ENCODE results near the gene TK1.
A peak's percentile ranks its signal among the peaks of the same experiment; 100 is the strongest.

TK1 gene

DNA sequence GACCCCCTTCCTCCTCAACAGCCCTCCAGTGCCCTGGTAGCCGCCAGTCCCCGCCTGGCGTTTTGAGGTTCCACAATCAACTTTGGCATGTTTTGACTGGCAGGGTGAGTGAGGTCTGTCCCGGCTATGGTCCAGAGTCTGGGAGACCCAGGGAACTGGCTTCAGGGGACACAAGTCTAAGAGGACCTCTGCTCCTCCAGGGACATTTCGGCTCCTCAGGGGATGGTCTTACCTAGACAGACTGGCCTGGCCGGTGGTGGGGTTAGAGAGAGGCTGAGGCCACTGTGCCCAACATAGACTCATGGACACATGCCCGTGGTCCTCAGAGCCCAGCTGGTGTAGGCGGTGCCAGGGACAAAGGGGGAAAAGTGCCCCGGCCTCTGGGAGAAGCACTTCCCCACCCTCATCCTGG lies 54.1 kb downstream of the TK1 start:
- DNase-seq = no peak

DNA sequence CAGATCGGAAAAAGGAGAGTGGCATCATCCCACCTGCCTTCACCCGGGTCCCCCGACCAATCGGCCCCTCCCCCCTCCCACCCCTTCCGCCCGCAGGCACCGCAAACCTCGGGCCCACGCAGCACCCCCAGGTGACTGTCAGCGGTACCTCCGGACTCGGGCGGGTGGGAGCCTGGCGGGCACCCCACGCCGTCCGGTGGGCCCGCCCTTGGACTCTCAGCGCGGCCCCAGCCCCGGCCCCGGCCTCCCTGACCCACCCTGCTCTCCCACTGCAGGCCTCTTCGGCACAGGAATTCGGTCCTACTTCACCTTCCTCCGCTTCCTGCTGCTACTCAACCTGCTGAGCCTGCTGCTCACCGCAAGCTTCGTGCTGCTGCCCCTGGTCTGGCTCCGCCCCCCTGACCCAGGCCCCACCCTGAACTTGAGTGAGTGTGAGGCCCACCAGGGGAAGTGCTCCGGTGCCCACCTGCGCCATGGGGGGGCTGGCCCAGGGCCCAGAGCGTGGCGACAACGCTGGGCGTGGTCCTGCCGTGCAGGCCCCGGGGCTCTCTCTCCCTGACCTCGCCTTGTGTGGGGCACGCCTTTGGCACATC lies 54.7 kb downstream of the TK1 start:
- no peak for DNase-seq

DNA sequence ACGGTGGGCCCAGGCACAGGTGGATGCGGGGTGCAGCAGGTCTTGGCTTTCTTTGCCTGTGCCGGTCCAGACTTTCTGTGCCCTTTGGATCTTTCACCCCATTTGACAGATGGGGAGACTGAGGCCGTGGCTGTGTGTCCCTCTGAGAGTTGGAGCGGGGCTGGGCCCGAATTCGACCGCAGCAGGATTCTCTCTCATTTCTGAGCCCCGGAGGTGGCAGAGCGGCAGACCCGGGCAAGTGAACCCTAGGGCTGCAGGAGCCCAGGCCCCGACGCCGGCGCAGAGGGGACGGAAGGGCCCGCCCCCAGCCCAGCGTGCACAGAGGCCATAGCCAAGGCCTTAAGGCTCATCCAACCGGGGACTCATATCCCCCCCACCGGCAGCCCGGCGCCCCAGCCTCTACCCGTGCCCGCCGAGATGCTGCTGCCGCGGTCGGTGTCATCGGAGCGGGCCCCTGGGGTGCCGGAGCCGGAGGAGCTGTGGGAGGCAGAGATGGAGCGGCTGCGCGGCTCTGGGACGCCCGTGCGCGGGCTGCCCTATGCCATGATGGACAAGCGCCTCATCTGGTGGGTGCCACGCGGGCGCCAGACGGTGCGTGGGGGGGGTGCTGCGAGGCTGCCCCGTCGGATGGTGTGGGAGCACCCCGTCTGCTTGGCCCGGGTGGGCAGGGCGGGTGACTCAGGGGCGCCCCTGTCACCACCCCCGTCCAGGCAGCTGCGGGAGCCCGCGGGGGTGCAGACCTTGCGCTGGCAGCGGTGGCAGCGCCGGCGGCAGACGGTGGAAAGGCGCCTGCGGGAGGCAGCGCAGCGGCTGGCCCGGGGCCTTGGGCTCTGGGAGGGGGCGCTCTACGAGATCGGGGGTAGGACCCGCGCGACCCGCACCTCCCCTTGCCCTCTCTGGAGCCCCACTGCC lies 55.4 kb downstream of the TK1 start:
- peak; percentile 19 to 27 for DNase-seq

DNA sequence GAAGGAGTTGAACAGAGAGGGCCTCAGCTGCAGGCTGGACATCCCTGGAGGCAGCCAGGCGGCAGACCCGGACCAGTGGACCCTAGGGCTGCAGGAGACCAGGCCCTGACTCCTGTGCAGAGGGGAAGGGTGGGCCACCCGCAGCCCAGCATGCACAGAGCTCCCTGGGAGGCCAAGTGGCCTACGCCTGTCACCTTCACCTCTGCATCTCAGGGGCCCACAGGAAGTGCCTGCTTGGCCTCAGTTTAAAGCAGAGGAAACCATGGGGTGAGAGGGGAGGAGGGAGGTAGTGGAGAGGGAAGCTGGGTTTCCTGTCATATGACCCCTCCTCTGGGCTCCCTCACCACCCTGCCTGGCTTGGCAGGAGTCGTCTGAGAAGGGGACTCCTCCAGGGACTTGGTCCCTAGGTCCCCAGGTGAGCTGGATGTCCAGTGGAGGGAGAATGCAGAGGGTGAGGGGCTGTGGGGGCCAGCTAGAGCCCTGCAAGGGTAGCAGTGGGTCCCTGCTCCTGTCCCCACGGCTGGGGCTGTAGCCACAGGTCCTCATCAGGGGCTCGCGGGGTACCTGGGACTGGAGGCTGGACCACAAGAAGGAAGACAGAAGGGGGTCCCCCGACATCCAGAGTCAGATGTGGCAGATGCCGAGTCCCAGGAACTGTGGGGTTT lies 56.3 kb downstream of the TK1 start, which contains the start of gene TMC8:
Gene TMC8 (plus strand): TSS at position 335 of the 665 bp plus-strand sequence. CDS start 818 bp downstream, outside the sequence.
- peak in 1 of 2 donors; percentile 71 for DNase-seq

DNA sequence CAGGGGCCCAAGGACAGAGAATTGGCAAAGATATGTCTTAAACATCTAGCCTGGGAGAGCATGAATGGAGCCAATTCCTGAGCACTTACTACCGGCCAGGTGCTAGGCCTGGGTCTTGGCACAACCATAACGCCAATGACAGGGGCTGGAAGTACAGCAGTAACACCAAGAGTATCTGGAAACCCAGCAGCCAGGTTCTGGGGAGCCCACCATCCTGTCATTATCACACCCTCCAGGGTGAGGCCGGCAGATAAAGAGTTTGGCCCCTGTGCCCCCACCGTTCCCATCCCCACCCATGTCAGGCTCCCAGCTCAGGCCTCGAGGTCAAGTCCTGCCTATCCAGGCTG lies 56.8 kb downstream of the TK1 start:
- no peak for DNase-seq

DNA sequence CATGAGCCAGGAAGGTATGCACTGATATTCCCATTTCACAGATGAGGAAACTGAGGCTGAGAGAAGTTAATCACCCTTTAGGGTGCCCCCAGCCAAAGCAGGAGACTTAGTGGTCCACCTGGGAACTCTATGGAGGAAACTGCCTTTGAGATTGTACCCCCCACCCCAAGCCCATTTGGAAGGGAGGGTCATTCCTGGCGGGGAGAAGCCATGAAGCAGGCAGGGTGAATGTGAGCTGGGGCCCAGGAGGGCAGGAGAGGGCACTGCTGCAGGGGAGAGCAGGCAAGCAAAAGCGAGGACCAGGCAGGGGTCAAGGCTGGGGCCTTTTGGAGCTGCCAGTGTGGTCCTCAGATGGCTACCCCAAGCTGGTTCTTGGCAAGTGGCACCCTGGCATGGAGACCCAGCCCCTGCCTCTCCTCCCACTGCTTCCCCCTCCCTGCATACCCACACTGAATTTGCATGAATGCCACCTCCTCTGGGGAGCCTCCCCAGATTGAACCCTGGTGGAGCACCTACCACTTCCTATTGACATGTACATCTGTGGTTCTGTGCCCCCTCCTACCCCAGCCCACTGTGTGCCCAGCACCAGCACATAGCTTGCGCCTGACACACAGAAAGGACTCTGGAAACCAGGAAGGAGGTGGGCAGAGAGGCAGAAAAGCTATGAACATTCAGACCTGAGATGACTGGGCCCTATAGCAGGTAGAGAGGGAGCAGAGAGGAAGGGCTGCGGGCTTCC lies 57.3 kb downstream of the TK1 start:
- no peak for DNase-seq

DNA sequence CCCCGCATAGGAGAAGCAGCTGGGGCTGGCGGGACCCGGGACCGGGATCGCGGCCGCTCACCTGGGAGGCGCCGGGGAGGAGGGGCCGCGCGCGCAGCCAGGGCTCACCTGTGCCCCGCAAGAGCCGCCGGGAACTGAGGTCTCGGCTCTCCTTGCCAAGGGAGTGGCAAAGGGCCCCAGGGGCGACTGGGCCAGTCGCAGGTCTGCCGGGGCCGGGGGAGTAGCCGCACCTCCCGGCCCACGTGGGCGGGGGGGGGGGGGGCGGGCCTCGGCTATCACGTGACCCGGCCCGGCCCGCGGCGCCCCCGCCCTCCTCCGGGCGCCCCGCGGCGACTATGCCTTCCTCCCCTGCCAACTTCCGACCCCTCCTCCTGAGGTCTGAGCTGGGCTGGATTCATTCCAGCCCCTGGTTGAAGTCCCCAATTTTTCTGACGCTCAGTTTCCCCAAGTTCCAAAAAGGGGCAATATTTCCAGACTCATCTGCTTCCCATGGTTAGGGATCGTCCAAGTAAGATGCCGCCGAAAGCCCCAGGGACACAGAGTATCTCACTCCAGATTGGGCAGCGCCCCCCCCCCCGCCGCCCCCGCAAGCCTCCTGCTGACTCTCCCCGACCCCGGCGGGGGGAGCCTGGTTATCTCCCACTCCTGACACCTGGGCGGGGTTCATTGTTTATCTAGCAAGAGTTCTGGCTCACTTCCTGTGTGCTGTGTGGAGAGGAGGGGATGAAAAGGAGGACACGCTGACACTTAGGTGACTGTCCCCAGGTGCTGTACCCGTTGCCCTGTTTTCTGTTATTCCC lies 58.1 kb downstream of the TK1 start, which contains the start of gene TMC6:
Gene TMC6 (minus strand): TSS at position 205 of the 800 bp plus-strand sequence. CDS start 1,923 bp downstream, outside the sequence.
- peak in 1 of 2 donors; percentile 51 for DNase-seq

DNA sequence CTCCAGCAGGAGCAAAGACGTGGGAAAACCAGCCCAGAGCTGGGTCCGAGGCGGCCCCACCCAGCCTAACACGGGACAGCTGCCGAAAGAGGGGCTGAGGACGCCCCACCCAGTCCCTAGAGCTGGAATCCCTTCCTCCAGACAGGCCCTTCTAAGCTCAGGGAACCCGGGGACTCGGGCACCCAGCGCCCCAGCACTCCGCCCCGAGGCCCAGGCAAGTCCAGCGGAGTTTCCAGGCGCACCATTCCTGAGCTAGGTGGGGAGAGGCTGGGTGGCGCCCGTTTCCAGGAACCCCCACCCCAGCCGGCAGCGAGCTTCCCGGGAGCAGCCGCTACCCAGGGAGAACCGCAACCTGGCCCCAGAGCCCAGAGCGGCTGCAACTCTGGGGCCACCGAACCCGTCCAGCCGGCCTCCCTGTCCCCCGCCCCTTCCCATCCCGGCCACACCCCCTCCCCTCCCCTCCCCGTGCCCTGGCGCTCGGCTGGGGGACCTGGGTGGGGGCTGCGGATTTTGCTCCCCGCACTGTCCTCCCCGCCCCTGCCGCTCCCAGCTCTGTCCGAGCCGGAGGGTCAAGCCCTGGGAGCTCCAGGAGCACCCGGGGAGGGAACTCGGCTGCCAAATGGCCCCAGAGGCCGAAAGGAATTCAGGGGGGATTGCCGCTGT lies 58.8 kb downstream of the TK1 start:
- DNase-seq = no peak

DNA sequence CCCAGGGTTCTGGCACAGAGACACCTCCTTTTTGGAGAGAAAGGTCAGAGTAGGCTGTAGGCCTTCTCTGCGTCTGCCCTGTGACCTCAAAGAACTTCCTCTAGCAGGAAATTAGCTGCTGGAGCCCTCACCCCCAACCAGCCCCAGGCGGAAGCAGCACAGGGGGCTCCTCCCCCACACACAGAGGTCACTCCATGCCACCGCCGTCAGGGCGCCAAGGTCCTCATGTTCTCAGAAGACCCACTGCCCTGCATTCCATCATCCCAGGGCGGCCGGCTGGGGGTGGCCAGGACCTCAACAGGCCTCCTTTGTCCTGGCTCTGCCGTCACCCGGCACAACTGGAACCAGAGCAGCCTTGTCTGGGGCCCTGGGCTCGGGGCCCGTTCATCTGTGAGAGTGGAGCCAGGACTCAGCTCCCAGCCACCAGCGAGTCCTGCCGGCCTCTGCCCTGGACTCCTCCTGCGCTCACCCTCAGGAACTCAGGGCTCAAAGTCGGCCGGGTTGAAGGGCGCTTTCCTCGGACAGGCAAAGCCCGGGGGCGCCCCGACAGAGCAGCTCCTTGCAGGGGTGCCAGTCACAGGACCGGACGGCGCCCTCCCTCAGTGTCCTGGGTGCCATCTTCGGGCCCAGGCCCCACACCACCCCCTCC lies 59.5 kb downstream of the TK1 start:
- peak; percentile 47 to 58 for DNase-seq

DNA sequence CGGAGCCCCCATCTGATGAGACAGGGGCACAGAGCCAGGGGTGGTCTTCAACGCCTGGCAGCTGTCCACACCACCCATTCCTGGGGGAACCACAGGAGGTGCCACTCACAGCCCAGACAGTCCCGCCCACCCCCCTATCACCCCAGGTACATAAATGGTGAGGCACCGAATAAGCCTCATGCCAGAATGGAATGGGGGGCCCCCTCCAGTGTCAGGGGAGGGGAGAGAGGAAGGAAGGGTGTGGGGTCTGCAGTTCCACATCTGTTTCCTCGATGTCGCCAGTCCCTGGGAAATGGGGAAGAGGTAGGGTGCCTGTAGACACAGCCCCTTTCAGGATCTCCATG lies 60.0 kb downstream of the TK1 start:
- DNase-seq = peak in 1 of 2 donors; percentile 58

DNA sequence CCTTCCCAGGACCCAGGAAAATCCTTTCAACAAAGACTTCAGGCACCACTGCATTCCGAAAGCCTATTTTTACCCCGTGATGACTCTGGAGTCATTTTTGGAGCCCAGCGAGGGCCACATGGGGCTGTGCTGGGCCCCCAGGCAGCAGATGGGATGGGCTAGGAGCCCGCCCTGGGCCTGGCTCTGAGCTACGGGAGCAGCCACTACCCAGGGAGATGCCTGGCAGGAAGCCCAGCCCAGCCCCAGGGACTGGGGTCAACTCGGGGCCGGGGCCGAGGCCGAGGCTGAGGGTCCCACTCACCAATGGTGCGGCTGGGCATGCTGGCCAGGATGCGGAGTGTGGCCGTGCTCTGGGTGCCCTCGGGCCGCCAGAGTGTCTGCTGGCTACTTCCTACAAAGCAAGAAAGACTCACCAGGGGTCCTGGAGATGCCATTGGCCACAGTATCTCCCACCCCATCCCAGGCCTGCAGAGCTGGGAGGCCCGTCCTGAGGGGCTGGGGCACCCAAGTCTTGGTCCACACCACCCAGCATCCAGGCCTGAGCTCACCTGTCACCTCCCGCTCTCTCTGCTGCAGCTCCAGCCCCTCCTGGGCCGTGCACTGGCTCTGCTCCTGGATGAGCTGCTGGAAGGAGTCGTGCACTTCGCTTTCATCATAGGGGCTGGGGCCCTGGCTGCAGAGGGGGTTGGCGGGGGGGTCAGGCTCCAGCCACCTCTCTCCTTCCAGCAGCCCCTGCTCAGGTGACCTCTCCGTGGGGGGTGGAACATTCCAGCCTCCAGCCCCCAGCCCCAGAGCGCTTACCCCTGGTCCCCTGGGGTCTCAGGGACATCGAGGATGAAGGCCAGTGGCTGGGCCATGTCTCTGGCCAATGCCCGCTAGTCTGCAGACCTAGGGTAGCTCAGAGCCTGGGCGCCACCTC lies 60.6 kb downstream of the TK1 start:
- DNase-seq = no peak

DNA sequence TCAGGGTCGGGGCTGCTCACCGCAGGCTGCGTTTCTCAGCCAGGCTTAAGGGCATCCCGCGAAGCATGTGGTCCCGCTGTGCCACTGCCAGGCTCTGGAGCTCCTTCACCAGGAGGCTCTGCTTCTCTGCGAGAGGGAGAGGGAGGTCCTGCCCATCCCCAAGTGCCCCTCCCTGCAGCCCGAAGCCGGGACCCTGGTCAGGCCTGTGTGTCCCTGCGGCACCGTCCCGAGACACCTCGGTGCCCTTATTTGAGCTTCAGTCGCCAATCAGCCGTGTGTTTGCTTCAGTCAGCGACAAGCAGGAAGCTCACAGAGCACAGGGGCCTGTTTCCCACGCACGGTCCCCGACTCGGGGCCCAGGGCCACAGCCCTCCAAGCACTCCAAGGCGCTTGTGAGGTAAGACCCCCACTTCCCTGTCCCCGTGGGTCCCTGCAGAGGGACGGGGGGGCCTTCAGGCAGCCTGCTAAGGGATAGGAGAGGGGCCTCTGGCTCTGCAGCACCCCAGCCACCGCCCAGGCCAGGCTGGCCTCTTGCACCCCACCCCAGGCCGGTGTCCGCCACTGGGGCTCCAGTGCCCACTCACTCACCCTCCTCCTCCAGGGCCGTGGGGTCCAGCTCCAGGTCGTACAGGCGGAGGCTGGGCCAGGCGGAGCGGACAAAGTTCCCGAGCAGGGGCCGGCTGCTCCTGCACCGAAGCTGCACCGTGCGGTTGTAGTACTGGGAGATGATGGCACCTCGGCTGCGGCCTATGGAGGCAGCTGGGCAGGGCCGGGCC lies 61.5 kb downstream of the TK1 start:
- no peak for DNase-seq

DNA sequence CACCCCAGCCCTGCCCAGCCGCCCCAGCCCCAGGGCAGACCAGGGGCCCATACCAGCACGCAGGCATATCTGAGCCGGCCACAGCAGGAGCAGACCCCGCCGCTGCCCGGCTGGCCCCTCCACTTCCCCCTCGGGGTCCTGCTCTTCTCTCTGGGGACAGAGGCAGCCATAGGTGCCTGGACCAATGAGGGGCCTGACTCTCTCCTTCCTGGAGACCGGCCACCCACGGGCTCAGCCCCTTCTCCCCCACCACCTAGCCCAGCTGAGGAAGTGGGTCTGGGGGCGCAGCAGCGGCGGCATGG lies 62.1 kb downstream of the TK1 start:
- DNase-seq = no peak
